ENCODE measurements around the gene CSGALNACT2.

Gene CSGALNACT2

GRCh38 chr10:43112608-43112961, 25.7 kb upstream of the CSGALNACT2 start:
- no peak for DNase-seq

GRCh38 chr10:43113201-43114087, 24.8 kb upstream of the CSGALNACT2 start:
- no peak for DNase-seq

DNA sequence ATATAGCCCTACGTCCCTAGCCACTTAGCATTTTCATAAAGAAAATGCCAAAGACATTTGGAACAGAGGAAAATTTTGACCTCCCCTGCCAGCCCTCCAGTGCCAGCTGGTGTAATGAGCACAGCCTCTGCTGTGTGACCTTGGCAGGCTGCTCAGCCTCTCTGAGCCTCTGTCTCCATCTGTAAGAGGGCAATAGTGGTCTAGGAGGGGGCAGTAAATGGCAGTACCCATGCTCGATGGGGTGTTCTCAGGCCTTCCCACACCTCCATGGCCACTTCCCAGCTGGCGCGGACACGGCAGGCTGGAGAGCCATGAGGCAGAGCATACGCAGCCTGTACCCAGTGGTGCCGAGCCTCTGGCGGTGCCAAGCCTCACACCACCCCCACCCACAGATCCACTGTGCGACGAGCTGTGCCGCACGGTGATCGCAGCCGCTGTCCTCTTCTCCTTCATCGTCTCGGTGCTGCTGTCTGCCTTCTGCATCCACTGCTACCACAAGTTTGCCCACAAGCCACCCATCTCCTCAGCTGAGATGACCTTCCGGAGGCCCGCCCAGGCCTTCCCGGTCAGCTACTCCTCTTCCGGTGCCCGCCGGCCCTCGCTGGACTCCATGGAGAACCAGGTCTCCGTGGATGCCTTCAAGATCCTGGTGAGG, 24.0 kb upstream of the CSGALNACT2 start:
- DNase-seq, result no peak

DNA sequence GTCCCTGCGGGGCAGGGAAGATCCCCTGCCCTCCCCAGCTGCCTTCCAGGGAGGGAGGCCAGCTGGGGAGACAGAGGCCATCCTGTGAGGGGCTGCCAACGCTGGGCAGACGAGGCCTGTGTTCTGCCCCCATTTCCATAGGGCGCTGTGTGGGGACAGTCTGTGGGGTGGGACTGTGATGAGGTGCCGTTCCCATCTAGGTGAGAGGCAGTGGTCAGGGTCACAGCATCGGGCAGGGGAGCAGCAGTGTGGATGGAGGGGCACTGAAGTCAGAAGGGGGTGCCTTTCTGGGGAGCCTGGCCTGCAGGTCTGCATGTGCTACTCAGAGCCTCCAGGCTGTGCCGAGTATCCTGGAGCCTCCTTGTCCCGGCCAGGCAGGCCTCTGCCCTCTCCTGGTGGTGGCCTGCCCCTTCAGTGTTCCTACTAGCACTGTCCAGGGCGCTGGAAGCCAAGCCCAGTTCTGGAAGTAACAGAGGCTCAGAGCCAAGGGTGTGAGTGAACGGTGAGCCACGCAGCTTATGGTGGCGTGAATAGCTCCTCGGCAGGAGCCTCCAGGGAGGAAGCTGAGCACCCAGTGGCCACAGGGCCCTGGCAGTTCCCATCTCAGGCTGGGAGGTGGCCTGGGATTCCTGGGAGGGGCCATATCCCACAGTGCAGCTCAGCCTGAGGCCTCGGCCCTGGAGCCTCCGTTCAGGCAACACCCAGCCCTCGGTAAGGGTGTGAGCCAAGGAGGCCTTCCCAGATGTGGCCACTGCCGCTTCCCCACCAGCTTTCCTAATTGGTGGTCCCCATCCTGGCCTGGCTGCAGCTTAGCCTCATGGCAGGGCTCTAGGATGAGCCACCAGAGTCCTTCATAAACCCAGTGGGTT, 23.3 kb upstream of the CSGALNACT2 start:
- no peak for DNase-seq

DNA sequence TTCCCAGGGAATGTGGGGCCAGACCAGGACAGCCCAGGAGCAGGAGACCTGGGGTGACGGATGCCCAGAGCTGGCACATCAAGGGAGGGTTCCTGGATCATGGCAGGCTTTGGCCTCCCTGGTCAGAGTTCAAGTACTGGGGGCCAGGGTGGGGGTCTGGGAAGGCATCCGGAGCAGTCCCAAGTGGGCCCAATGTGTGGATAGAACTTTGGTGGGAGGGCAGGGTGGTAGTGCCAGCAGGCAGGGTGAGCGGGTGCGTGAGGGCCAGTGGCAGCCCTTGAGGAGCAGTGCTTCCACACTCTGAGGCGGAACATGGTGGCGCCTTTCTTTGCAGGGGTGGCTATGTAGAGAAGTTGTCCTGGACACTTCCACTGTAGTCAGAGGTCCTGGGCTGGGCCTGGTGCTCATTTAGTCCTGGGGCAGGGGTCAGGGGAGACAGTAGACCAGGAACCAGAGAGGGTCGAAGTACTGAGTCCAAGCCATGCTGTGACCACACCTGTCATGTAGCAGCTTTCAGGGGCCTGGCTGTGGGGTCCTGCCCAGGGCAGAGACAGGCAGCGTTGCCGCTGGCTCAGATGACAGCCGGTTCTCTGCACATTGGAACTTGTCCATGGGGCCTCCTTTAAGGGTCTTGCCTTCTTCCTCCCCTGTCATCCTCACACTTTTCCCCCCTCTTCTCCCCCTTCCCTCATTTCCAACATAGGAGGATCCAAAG, 22.2 kb upstream of the CSGALNACT2 start:
- DNase-seq, result no peak

DNA sequence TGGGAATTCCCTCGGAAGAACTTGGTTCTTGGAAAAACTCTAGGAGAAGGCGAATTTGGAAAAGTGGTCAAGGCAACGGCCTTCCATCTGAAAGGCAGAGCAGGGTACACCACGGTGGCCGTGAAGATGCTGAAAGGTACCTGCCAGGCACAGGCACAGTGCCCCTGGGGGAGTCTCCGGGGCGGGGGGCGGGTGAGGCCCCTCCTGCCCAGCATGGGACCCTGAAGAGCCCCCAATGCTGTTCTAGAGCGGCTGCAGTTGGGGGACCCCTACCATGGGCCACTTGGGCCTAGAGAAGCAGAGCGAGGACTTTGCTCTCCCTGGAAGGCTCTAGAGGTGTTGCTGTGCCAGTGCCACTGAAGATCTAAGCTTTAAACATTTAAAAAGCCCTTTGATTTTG, 21.6 kb upstream of the CSGALNACT2 start:
- no peak for DNase-seq

DNA sequence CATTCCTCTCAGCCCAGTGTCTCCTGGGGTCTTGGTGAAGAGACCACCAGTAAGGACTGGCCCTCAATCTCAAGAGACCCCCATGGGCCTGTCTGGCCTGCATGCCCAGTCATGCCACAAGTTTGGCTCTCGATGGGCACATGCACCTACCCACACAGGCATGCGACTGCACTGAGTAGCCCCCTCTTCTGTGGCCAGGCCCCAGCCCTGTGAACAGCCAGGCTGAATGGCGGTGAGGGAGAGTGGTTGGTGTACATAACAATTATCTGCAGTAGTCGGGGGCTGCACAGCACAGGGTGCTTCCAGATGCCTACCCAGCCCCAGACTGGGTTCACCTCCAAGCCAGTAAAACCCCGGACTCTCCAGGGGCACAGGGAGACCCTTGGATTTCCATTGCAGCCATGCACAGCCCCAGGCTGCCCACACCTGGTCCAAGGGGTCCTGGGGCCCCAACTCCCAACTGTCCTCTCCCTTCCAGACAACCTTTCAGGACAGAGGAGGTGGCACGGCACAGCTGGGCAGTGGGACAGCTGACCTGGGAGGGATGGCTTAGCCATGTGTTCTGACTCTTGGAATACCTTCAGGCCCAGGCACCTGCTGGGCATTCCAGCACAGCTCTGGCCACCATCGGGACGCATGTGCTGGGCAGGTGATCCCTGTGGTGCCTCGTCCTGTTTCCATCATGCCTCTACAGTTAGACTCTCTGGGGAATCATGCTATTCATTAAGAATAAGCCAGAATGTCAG, 21.0 kb upstream of the CSGALNACT2 start:
- no peak for DNase-seq

GRCh38 chr10:43117777-43118583, 20.3 kb upstream of the CSGALNACT2 start:
- DNase-seq, result no peak

DNA sequence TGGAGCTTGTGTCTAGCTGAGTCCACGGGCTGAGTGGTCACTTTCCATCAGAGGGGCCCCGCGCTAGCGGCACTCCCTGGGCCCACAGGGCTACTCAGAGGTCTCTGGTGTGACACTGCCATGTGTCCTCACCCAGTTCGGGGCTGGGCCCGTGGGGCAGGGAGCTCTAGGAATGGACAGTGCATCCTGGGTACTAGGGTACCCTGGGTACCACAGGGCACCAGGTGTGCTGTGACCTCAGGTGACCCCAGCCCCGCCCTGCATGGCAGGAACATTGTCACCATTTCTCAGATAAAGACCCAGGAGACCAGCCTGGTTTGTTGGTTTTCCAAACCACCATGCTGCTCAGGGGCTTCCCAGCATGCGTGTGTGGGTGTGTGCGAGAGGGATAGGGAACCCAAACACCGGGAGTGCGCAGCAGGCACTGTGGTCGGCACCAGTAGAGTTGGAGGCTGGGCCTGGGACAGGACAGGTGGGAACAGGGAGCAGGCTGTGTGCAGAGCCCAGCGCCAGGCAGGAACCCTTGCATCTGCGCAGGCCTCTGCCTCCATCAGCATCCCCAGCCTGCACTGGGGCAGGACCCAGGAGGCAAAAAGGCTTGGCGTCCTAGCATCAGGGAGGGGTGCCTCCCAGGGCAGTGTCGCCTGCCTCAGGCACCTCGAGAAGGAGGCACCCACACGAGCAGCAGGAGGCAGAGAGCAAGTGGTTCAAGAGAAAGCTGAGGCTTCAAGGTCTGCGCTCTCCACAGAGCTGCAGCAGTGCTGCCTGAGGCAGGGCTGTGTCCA, 19.4 kb upstream of the CSGALNACT2 start:
- no peak for DNase-seq

DNA sequence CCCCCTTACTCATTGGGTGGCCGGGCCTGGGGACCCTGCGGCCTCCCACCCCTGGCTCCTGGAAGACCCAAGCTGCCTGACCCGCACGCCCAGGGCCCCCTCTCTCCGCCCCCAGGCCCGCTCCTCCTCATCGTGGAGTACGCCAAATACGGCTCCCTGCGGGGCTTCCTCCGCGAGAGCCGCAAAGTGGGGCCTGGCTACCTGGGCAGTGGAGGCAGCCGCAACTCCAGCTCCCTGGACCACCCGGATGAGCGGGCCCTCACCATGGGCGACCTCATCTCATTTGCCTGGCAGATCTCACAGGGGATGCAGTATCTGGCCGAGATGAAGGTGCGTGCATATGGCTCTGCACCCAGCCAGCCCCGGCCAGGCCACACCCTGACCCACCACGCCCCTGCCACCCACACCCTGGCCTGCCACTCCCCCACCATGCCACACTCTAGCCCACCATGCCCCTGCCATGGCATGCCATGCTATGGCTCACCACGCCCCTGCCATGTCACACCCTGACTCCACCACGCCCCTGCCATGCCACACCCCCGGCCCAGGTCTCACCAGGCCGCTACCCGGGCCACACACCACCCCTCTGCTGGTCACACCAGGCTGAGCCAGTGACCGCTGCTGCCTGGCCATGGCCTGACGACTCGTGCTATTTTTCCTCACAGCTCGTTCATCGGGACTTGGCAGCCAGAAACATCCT, 18.7 kb upstream of the CSGALNACT2 start:
- DNase-seq, result no peak

- no peak for DNase-seq
These were observed 17.9 kb upstream of the CSGALNACT2 start for GRCh38 chr10:43120116-43120928.

GRCh38 chr10:43120929-43121314, 17.3 kb upstream of the CSGALNACT2 start:
- DNase-seq, result peak; percentile 72 to 77

GRCh38 chr10:43121444-43121843, 16.8 kb upstream of the CSGALNACT2 start:
- no peak for DNase-seq

DNA sequence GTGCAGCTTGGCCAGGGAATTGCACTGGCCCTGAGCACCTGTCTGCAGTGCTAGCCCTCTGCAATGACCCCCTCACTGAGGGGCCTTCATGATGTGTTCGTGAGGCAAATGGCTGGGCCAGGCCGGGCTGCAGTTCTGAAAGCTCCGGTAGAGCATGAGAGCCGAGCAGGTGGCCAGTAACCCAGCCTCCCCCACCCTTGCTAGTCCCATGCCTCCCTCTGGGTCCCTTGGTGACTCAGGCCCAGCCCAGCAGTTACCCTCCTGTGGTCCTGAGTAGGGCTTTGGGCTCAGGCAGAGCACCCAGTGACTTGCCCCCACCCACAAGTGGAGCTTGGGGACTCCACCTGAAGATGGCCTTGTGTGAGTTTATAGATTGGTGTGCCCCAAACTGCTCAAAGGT, 16.1 kb upstream of the CSGALNACT2 start:
- DNase-seq, result no peak

- DNase-seq, result no peak
These were observed 15.4 kb upstream of the CSGALNACT2 start for GRCh38 chr10:43122826-43123225.

DNA sequence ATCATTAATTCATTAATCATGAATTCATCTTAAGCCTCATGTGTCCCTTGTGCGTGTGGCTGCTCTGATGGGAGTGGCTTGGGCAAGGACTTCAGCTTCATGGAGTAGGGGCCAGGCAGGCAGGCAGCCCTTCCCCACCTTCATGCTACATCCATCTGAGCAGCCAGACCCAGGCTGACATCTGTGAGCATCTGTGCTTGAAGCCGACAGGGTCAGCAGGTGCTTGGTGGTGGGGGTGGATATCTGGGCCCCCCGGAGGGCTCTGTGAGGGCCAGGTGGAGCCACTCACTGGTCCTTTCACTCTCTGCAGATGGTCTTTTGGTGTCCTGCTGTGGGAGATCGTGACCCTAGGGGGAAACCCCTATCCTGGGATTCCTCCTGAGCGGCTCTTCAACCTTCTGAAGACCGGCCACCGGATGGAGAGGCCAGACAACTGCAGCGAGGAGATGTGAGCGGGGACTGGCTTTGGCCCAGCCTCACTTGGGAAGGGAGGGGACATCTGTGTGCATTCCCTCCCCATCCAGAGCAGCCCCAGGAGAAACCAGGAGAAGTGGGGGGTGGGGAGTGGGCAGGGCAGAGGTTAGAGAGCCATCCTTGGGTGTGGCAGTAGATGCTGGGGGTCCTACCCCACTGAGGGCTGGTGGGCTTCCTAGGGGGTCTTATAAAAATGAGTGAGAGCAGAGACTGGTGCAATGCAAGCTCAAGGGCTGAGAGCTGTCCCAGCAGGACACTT, 14.7 kb upstream of the CSGALNACT2 start:
- DNase-seq, result no peak

GRCh38 chr10:43124094-43124521, 14.1 kb upstream of the CSGALNACT2 start:
- DNase-seq, result no peak
